HL-60 (cell line): Measurements from ENCODE around the gene EIF4A3.
"Not testable (repeated sequence)": the region's sequence is repeated elsewhere in the genome, so short reads cannot be mapped to it uniquely, and the experiment has no call there.

Experiments used
- CTCF ChIP-seq: IDR thresholded peaks from one replicate; pipeline ENCODE4 v1.5.1; 2011; ENCODE audit warnings: low read length, control low read depth, inconsistent platforms; ENCODE audit not compliant: insufficient read depth
- GABPA ChIP-seq: IDR thresholded peaks from 2 replicates; pipeline ENCODE4 v1.6.1; 2012; ENCODE audit warnings: low read depth
- POLR2AphosphoS5 ChIP-seq: IDR thresholded peaks from 2 replicates; pipeline ENCODE4 v1.6.1; 2012; ENCODE audit warnings: low read depth
- REST ChIP-seq: IDR thresholded peaks from 2 replicates; pipeline ENCODE4 v1.6.1; 2012; ENCODE audit warnings: low read depth; ENCODE audit not compliant: insufficient replicate concordance

- not testable (repeated sequence) for TF ChIP-seq CTCF, REST, POLR2AphosphoS5, GABPA
These were observed 8.7 kb upstream of the EIF4A3 start for GRCh38 chr17:80155600-80155999.
